Activated T-cell treated with anti-CD3 and anti-CD28 coated beads, Interleukin-2, amount 50 U/mL, for 24 hours (primary cell): ENCODE measurements around the gene EXOC3.
A peak's percentile ranks its signal among the peaks of the same experiment; 100 is the strongest.

Experiments
- DNase-seq: peaks from one replicate; pipeline ENCODE4 v3.0.0-alpha.2; 2020
- H3K27ac Mint-ChIP-seq: 2 replicates; pipeline ENCODE4 v1.8.0; 2020; ENCODE audit warnings: mild to moderate bottlenecking, mixed read lengths
- H3K27me3 Mint-ChIP-seq: 2 replicates; pipeline ENCODE4 v1.8.0; 2020; ENCODE audit warnings: mixed read lengths
- H3K36me3 Mint-ChIP-seq: 2 replicates; pipeline ENCODE4 v1.8.0; 2020; ENCODE audit warnings: low read depth, mixed read lengths
- H3K4me1 Mint-ChIP-seq: 2 replicates; pipeline ENCODE4 v1.8.0; 2020; ENCODE audit warnings: low read depth, mixed read lengths
- H3K4me3 Mint-ChIP-seq: 2 replicates; pipeline ENCODE4 v1.8.0; 2020; ENCODE audit warnings: mild to moderate bottlenecking, moderate library complexity, mixed read lengths
- H3K9me3 Mint-ChIP-seq: 2 replicates; pipeline ENCODE4 v1.8.0; 2020; ENCODE audit warnings: mixed read lengths

EXOC3 gene

GRCh38 chr5:448061-448765 is 5.2 kb downstream of the EXOC3 start:
- peak; percentile 22 for DNase-seq
- no peak overlapping the region for H3K4me3 Mint-ChIP-seq
- H3K36me3 Mint-ChIP-seq, result peaks cover 86% of the 10 kb centered on the region
- H3K27ac Mint-ChIP-seq, result peak overlapping the region; percentile 35
- no peaks in the 10 kb centered on the region for H3K27me3 Mint-ChIP-seq
- H3K4me1 Mint-ChIP-seq, result peaks cover 63% of the 10 kb centered on the region
- H3K9me3 Mint-ChIP-seq, result peaks cover 23% of the 10 kb centered on the region

- Mint-ChIP-seq H3K27ac (peak overlapping the region; percentile 35), H3K36me3 (peaks cover 88% of the 10 kb centered on the region), H3K27me3 (no peaks in the 10 kb centered on the region), H3K4me3 (no peak overlapping the region), H3K9me3 (peaks cover 23% of the 10 kb centered on the region), H3K4me1 (peaks cover 65% of the 10 kb centered on the region)
- DNase-seq, result no peak
Measured at GRCh38 chr5:448766-449090, 5.8 kb downstream of the EXOC3 start.

- H3K4me1 Mint-ChIP-seq, result peaks cover 66% of the 10 kb centered on the region
- H3K27ac Mint-ChIP-seq, result peak overlapping the region; percentile 10
- DNase-seq, result no peak
- no peak overlapping the region for H3K4me3 Mint-ChIP-seq
- H3K9me3 Mint-ChIP-seq, result peaks cover 23% of the 10 kb centered on the region
- no peaks in the 10 kb centered on the region for H3K27me3 Mint-ChIP-seq
- H3K36me3 Mint-ChIP-seq, result peaks cover 92% of the 10 kb centered on the region
Measured at GRCh38 chr5:449151-449550, 6.2 kb downstream of the EXOC3 start.

GRCh38 chr5:451587-452458 is 8.8 kb downstream of the EXOC3 start:
- DNase-seq, result no peak
- Mint-ChIP-seq H3K27me3 (no peaks in the 10 kb centered on the region), H3K4me3 (no peak overlapping the region), H3K4me1 (peaks cover 64% of the 10 kb centered on the region), H3K36me3 (peaks cover 99% of the 10 kb centered on the region), H3K27ac (peak overlapping the region; percentile 51), H3K9me3 (peaks cover 23% of the 10 kb centered on the region)

DNA sequence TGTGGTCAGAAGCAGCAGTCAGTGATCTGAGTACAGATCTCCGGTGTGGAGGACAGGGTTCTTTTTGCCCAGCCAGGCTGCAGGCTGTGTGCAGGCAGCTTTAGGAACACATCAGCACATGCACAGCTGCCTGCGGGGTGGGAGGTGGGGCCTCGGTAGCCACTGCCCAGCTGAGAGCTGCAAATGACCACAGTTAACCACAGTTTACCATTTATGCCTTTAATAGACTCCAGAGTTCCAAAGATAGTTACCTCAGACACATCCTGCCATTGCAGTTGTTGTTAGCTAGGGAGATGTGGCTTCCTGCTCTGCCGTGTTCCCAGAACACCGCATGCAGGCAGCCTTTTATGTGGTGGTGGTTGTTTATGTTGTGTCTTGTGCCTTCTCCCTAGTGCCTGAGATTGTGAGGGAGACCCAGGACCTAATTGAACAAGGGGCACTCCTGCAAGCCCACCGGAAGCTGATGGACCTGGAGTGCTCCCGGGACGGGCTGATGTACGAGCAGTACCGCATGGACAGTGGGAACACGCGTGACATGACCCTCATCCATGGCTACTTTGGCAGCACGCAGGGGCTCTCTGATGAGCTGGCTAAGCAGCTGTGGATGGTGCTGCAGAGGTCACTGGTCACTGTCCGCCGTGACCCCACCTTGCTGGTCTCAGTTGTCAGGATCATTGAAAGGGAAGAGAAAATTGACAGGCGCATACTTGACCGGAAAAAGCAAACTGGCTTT is 10.2 kb downstream of the EXOC3 start:
- DNase-seq, result peak; percentile 24
- Mint-ChIP-seq H3K27ac (peak overlapping the region; percentile 51), H3K27me3 (no peaks in the 10 kb centered on the region), H3K4me1 (peaks cover 63% of the 10 kb centered on the region), H3K36me3 (peaks cover 99% of the 10 kb centered on the region), H3K9me3 (peaks cover 23% of the 10 kb centered on the region), H3K4me3 (no peak overlapping the region)

DNA sequence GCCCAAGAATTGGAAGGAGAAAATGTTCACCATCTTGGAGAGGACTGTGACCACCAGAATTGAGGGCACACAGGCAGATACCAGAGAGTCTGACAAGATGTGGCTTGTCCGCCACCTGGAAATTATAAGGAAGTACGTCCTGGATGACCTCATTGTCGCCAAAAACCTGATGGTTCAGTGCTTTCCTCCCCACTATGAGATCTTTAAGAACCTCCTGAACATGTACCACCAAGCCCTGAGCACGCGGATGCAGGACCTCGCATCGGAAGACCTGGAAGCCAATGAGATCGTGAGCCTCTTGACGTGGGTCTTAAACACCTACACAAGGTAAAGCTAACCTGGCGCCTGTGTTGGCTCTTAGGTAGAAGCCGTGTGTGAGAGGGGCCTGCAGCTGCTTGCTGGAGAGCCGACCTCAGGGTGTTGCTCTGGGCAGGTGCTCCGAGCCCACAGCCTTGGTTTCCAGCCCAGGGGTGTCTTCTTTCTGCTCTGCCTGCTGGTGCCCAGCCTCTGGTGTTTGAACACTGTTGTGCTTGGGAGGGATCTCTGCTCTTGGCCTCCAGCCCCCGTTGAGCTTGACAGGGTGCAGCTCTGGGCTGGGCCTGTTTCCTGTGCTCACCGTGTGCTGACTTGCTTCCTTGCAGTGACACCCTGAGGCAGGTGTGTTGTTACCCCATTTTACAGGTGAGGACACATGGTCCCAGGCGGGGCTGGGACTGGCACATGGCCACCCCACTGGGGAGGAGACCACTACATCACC is 10.9 kb downstream of the EXOC3 start:
- peaks cover 99% of the 10 kb centered on the region for H3K36me3 Mint-ChIP-seq
- peak overlapping the region; percentile 51 for H3K27ac Mint-ChIP-seq

DNA sequence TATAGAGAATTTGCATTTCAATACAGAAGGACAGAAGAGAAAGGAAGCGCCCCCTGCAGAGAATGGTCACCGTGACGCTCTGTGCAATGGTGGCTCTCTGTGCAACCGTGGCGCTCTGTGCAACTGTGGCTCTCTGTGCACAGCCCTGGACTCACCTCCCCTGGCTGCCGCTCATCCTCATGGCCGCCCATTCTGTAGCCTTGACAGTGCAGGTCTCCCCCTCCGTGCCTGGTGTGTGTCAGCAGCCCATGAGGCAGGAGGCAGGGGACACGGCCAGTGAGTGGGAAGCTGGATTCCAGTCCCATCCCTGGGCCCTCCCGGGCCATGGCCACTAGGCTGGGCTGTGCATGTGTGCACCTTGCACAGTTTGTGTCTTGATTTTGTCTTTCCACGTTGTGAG is 12.0 kb downstream of the EXOC3 start:
- H3K27ac Mint-ChIP-seq, result no peak overlapping the region
- peak; percentile 22 for DNase-seq
- H3K36me3 Mint-ChIP-seq, result peaks cover 99% of the 10 kb centered on the region
- H3K9me3 Mint-ChIP-seq, result peaks cover 23% of the 10 kb centered on the region
- H3K4me1 Mint-ChIP-seq, result peaks cover 68% of the 10 kb centered on the region
- H3K4me3 Mint-ChIP-seq, result no peak overlapping the region
- no peaks in the 10 kb centered on the region for H3K27me3 Mint-ChIP-seq

More for the DNA sequence above, 10.9 kb downstream of the EXOC3 start:
- Mint-ChIP-seq H3K9me3 (peaks cover 23% of the 10 kb centered on the region), H3K4me1 (peaks cover 64% of the 10 kb centered on the region), H3K4me3 (no peak overlapping the region), H3K27me3 (no peaks in the 10 kb centered on the region)
- DNase-seq, result peak; percentile 26

DNA sequence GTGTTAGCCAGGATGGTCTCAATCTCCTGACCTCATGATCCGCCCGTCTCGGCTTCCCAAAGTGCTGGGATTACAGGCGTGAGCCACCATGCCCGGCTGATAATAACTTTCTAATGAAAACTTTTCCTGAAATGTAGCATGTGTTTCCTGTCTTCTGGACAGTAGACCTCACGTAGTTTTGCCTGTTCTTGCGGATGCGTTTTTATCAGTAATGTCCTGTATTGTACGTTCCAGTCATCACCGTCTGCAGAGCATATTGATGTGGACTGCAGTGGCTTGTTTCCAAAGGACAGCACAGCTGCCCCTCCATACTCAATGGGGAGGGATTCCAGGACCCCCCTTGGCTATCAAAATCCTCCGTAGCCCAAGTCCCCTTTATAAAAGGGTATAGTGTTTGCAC is 12.8 kb downstream of the EXOC3 start:
- Mint-ChIP-seq H3K9me3 (peaks cover 18% of the 10 kb centered on the region), H3K27me3 (no peaks in the 10 kb centered on the region), H3K27ac (no peak overlapping the region), H3K36me3 (peaks cover 99% of the 10 kb centered on the region), H3K4me1 (peaks cover 73% of the 10 kb centered on the region), H3K4me3 (no peak overlapping the region)
- peak; percentile 8 for DNase-seq

DNA sequence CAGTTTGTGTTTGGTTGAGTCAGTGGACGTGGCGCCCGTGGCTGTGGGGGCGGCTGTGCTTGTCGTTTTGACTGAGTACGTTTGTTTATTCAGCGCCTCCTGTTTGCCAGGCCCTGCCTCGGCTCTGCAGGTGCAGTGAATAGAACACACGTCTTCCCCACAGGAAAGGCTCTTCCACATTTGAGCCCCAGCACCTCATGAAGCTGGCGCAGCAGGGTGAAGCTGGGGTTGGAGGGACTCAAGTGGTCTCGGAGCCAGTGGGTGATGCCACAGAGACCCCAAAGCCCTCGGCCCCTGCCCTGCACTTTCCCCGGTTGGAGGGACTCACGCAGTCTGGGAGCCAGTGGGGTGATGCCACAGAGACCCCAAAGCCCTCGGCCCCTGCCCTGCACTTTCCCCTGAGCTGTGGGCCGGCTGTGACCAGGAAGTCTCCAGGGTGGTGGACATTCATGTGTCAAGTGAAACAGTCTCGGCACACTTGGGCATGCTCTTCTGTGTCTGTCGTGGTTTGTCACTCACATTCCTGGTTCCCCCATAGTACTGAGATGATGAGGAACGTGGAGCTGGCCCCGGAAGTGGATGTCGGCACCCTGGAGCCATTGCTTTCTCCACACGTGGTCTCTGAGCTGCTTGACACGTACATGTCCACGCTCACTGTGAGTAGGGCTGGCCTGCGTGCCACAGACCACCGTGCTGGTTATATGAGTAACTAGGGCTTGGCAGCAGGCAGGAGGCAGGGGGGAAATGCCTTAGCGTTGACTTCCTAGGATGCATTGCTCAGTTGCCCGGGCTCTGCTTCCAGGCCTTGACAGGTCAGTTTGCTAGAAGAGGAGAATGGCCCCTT is 13.6 kb downstream of the EXOC3 start:
- Mint-ChIP-seq H3K27ac (peak overlapping the region; percentile 44), H3K9me3 (peaks cover 12% of the 10 kb centered on the region), H3K4me1 (peaks cover 75% of the 10 kb centered on the region), H3K27me3 (no peaks in the 10 kb centered on the region), H3K4me3 (no peak overlapping the region), H3K36me3 (peaks cover 99% of the 10 kb centered on the region)
- peak; percentile 21 for DNase-seq

- H3K9me3 Mint-ChIP-seq, result peaks cover 4% of the 10 kb centered on the region
- no peak overlapping the region for H3K4me3 Mint-ChIP-seq
- peak; percentile 29 for DNase-seq
- peaks cover 99% of the 10 kb centered on the region for H3K36me3 Mint-ChIP-seq
- H3K27me3 Mint-ChIP-seq, result no peaks in the 10 kb centered on the region
- peaks cover 78% of the 10 kb centered on the region for H3K4me1 Mint-ChIP-seq
- H3K27ac Mint-ChIP-seq, result peak overlapping the region; percentile 97
Measured at GRCh38 chr5:457195-457961, 14.4 kb downstream of the EXOC3 start.

DNA sequence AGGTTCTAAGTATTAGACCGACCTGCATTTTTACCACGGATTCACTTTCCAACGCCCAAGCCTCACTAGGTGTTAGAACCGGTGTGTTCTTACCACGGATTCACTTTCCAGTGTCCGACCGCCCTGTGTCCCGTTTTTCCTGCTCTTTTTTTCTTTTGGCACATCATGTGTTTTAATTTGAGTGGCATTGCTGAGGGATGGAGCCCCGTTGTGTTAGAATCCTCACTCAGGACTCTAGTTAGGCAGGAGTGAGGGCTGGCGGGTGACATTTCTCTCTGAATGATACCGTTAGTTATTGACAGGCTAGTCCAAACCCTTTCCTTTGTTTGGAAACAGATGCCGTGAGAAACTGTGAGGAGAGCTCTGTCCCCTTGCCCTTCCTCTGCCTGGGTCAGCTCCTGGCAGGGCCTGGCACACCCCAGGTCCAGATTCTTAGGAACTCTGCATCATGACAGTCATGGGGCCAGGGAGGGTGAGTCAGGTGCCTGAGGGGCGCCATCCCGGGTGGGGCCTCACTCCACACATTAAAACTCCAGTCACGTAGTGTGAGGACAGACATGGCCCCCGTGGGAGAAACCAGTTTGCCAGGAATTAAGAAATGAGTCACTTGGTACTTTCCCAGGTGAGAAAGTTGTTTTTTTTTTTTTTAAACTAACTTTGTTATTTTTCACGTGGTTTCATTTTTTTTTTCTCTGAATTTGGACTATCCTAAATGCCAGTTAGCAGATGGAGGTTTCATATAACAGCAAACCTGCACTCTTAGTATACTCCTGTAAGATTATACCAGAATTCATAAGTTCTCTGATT is 15.8 kb downstream of the EXOC3 start:
- Mint-ChIP-seq H3K4me1 (peaks cover 76% of the 10 kb centered on the region), H3K4me3 (peak overlapping the region; percentile 68), H3K9me3 (no peaks in the 10 kb centered on the region), H3K27ac (peak overlapping the region; percentile 97), H3K36me3 (peaks cover 99% of the 10 kb centered on the region), H3K27me3 (no peaks in the 10 kb centered on the region)
- peak; percentile 83 for DNase-seq

GRCh38 chr5:459562-460272 is 16.7 kb downstream of the EXOC3 start:
- Mint-ChIP-seq H3K4me1 (peaks cover 78% of the 10 kb centered on the region), H3K27me3 (no peaks in the 10 kb centered on the region), H3K4me3 (peak overlapping the region; percentile 68), H3K27ac (peak overlapping the region; percentile 97), H3K36me3 (peaks cover 99% of the 10 kb centered on the region), H3K9me3 (no peaks in the 10 kb centered on the region)
- peak; percentile 25 for DNase-seq
